SK-N-SH treated with all-trans-retinoic acid at 6 μM for 48 hours (cell line): ENCODE measurements around the gene B3GNT5.

Source experiments
- RARB ChIP-seq: fragments of 250-450 bp; sonication (Bioruptor Pico); IDR thresholded peaks from 2 replicates; pipeline ENCODE4 v1.8.0; 2021; ENCODE audit warnings: mild to moderate bottlenecking, moderate library complexity
- ZNF565 ChIP-seq: fragments of 450-650 bp; formaldehyde crosslinking; conservative IDR thresholded peaks from 2 replicates; pipeline ENCODE4 v1.5.0; 2020; ENCODE audit warnings: low read depth, mild to moderate bottlenecking, moderate library complexity
- TF ChIP-seq, protein P1 (sequence below): fragments of 250-450 bp; sonication (Bioruptor Pico); IDR thresholded peaks from 2 replicates; pipeline ENCODE4 v1.5.1; 2020; ENCODE audit warnings: low read depth, mild to moderate bottlenecking, moderate library complexity

DNA sequence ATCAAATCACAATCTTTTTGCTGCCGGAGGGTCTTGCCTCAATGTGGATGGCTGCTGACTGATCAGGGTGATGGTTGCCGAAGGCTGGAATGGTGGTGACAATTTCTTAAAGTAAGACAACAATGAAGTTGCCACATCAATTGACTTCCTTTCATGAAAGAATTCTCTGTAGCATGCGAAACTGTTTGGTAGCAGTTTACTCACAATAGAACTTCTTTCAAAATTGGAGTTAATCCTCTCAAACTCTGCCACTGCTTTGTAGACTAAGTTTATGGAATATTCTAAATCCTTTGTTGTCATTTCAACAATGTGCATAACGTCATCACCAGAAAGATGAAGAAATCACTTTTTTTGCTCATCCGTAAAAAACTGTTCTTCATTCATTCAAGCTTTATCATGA lies 65.8 kb downstream of the B3GNT5 start:
- TF ChIP-seq, protein P1, sequence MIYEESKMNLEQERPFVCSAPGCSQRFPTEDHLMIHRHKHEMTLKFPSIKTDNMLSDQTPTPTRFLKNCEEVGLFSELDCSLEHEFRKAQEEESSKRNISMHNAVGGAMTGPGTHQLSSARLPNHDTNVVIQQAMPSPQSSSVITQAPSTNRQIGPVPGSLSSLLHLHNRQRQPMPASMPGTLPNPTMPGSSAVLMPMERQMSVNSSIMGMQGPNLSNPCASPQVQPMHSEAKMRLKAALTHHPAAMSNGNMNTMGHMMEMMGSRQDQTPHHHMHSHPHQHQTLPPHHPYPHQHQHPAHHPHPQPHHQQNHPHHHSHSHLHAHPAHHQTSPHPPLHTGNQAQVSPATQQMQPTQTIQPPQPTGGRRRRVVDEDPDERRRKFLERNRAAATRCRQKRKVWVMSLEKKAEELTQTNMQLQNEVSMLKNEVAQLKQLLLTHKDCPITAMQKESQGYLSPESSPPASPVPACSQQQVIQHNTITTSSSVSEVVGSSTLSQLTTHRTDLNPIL (CRISPR knock-in tag), result no peak
- no peak for TF ChIP-seq ZNF565 (CRISPR knock-in tag)
- TF ChIP-seq RARB (CRISPR knock-in tag), result no peak
